Mucosa of rectum (tissue), 2 donors: ENCODE data around the gene TOR1AIP1.
"Not testable (repeated sequence)": the region's sequence is repeated elsewhere in the genome, so short reads cannot be mapped to it uniquely, and the experiment has no call there.

Experiments used
- H3K27ac ChIP-seq, 2 donors: one replicate each; pipeline ENCODE4 v1.7.0; 2013; ENCODE audit warnings: inconsistent platforms in 2 of 2, low read depth in 2 of 2, low read length in 2 of 2
- H3K27me3 ChIP-seq, 2 donors: one replicate each; pipeline ENCODE4 v1.7.0; 2013; ENCODE audit warnings: low read length in 2 of 2; ENCODE audit not compliant: control insufficient read depth in 2 of 2, insufficient read depth in 2 of 2
- H3K36me3 ChIP-seq, 2 donors: one replicate each; pipeline ENCODE4 v1.7.0; 2013; ENCODE audit warnings: low read length in 2 of 2; ENCODE audit not compliant: control insufficient read depth in 2 of 2, insufficient read depth in 2 of 2
- H3K4me1 ChIP-seq, 2 donors: one replicate each; pipeline ENCODE4 v1.7.0; 2013; ENCODE audit warnings: low read length in 2 of 2, mild to moderate bottlenecking in 1 of 2; ENCODE audit not compliant: control insufficient read depth in 2 of 2, insufficient read depth in 2 of 2
- H3K4me3 ChIP-seq, 2 donors: one replicate each; pipeline ENCODE4 v1.7.0; 2013; ENCODE audit warnings: low read length in 2 of 2
- H3K9ac ChIP-seq, 2 donors: one replicate each; pipeline ENCODE4 v1.7.0; 2013; ENCODE audit warnings: low read length in 2 of 2, low read depth in 1 of 2, mild to moderate bottlenecking in 1 of 2
- H3K9me3 ChIP-seq, 2 donors: one replicate each; pipeline ENCODE4 v1.7.0; 2013; ENCODE audit warnings: low read length in 2 of 2; ENCODE audit not compliant: control insufficient read depth in 2 of 2
- donor health status: healthy.
- donor health status: Normal muscosa, but diverticular disease.

The TOR1AIP1 gene

GRCh38 chr1:179954493-179955286 lies 72.6 kb downstream of the TOR1AIP1 start, which contains the start of gene CEP350:
Gene CEP350 (plus strand): TSS chr1:179954810. CDS start chr1:179986182, 31,372 bp downstream.
- Histone ChIP-seq H3K9ac (peak within 1 kb of the TSS; percentile 93 to 96), H3K4me3 (peak within 1 kb of the TSS; percentile 84 to 99), H3K27ac (peak within 1 kb of the TSS; percentile 94 to 95), H3K9me3 (no peaks in the 10 kb centered on the region), H3K27me3 (no peaks in the 10 kb centered on the region), H3K36me3 (no peaks in the 10 kb centered on the region), H3K4me1 (peaks cover 8 to 19% of the 10 kb centered on the region in 2 donors)

GRCh38 chr1:179955287-179955680 lies 73.2 kb downstream of the TOR1AIP1 start:
- peak overlapping the region; percentile 84 to 99 for H3K4me3 ChIP-seq

GRCh38 chr1:179955731-179956130 lies 73.6 kb downstream of the TOR1AIP1 start:
- H3K4me3 ChIP-seq: peak overlapping the region; percentile 84 to 99
- H3K27ac ChIP-seq: no peak overlapping the region
- H3K9me3 ChIP-seq: no peaks in the 10 kb centered on the region
- no peaks in the 10 kb centered on the region for H3K36me3 ChIP-seq
- H3K4me1 ChIP-seq: peaks cover 8 to 19% of the 10 kb centered on the region in 2 donors
- no peaks in the 10 kb centered on the region for H3K27me3 ChIP-seq
- peak overlapping the region; percentile 20 to 96 for H3K9ac ChIP-seq

More at GRCh38 chr1:179955287-179955680, 73.2 kb downstream of the TOR1AIP1 start:
- Histone ChIP-seq H3K27me3 (no peaks in the 10 kb centered on the region), H3K36me3 (no peaks in the 10 kb centered on the region), H3K4me1 (peaks cover 8 to 19% of the 10 kb centered on the region in 2 donors), H3K9me3 (no peaks in the 10 kb centered on the region), H3K9ac (peak overlapping the region; percentile 93 to 96), H3K27ac (peak overlapping the region; percentile 94 to 95)

- no peaks in the 10 kb centered on the region for H3K27me3 ChIP-seq
- no peak overlapping the region for H3K27ac ChIP-seq
- peaks cover 8 to 19% of the 10 kb centered on the region in 2 donors for H3K4me1 ChIP-seq
- H3K9ac ChIP-seq: no peak overlapping the region
- no peaks in the 10 kb centered on the region for H3K36me3 ChIP-seq
- H3K4me3 ChIP-seq: no peak overlapping the region
- no peaks in the 10 kb centered on the region for H3K9me3 ChIP-seq
Measured at GRCh38 chr1:179958359-179958758, 76.3 kb downstream of the TOR1AIP1 start.

GRCh38 chr1:179962168-179962567 lies 80.1 kb downstream of the TOR1AIP1 start:
- not testable (repeated sequence) for H3K9ac ChIP-seq, H3K4me3 ChIP-seq, H3K27me3 ChIP-seq, H3K36me3 ChIP-seq, H3K4me1 ChIP-seq, H3K9me3 ChIP-seq, H3K27ac ChIP-seq

GRCh38 chr1:179966551-179966950 lies 84.5 kb downstream of the TOR1AIP1 start:
- Histone ChIP-seq H3K4me1 (peaks cover 0 to 4% of the 10 kb centered on the region in 2 donors), H3K36me3 (peaks cover 6 to 8% of the 10 kb centered on the region in 2 donors), H3K9me3 (peaks cover 0 to 3% of the 10 kb centered on the region in 2 donors), H3K9ac (no peak overlapping the region), H3K27ac (no peak overlapping the region), H3K4me3 (no peak overlapping the region), H3K27me3 (no peaks in the 10 kb centered on the region)

GRCh38 chr1:179968284-179968993 lies 86.4 kb downstream of the TOR1AIP1 start:
- Histone ChIP-seq H3K27me3 (no peaks in the 10 kb centered on the region), H3K9ac (no peak overlapping the region), H3K9me3 (peaks cover 0 to 3% of the 10 kb centered on the region in 2 donors), H3K4me1 (peaks cover 0 to 7% of the 10 kb centered on the region in 2 donors), H3K27ac (no peak overlapping the region), H3K36me3 (peaks cover 6 to 8% of the 10 kb centered on the region in 2 donors), H3K4me3 (no peak overlapping the region)

- H3K27me3 ChIP-seq: no peaks in the 10 kb centered on the region
- peaks cover 0 to 3% of the 10 kb centered on the region in 2 donors for H3K9me3 ChIP-seq
- H3K9ac ChIP-seq: no peak overlapping the region
- H3K36me3 ChIP-seq: peaks cover 6 to 8% of the 10 kb centered on the region in 2 donors
- no peak overlapping the region for H3K27ac ChIP-seq
- peaks cover 0 to 7% of the 10 kb centered on the region in 2 donors for H3K4me1 ChIP-seq
- H3K4me3 ChIP-seq: no peak overlapping the region
Measured at GRCh38 chr1:179968994-179969919, 87.2 kb downstream of the TOR1AIP1 start.
